ENCODE measurements around the gene MED15. TPM values are rescaled to one million over a fixed set of nuclear protein-coding genes. Genes with fewer than 3 reads are reported as not detected.
A peak's percentile ranks its signal among the peaks of the same experiment; 100 is the strongest.

MED15 gene
- total RNA-seq, 1 donor from 2014 or later: 11.4 TPM

DNA sequence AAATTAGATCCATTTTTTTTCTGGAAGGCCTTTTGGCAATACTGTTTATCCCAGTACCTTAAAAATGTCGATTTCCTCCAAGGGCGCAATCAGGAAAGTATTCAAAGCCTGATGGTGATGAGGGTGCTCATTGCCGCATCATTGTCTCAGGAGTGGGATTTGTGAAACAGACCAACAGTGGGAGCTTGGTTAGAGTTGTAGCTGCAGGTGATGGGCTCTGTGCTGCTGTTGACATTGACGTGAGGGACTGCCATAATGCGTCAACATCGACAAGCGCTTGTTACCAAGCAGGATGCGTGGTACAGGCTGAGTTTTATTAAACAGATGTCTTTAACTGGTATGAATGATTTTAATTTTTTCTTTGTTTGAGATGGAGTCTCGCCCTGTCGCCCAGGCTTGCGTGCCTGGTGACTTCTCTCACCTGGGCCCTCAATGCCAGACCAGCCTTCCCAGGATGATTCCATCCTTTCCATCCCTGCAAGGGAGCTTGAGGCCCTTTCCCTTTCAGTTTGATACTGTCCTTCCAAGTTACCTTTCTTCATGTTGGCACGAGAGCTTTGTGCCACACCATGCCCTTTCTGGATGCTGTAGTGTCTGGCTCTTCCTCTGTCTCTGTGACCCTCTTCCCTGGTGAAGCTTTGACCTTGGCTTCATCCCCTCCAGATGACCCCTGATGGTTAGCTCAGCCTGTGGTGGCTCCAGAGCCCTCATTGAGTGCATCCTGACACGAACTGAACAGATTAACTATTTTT is 10.6 kb downstream of the MED15 start:
- Mint-ChIP-seq H3K36me3 (peaks cover 22% of the 10 kb centered on the region), H3K9me3 (no peaks in the 10 kb centered on the region), H3K4me1 (peaks cover 11% of the 10 kb centered on the region), H3K27ac (peak overlapping the region; percentile 84), H3K27me3 (ENCODE audit: insufficient read depth, low read depth) (no peaks in the 10 kb centered on the region), H3K4me3 (no peak overlapping the region)
- Histone ChIP-seq H2AFZ (replicated peaks) (no peak overlapping the region), H4K20me1 (ENCODE audit: low read depth) (peaks cover 75% of the 10 kb centered on the region), H3K27ac (no peak overlapping the region), H3K4me3 (no peak overlapping the region), H3K4me2 (no peak overlapping the region), H3K27me3 (no peaks in the 10 kb centered on the region), H3K9me3 (ENCODE audit: low read depth) (no peaks in the 10 kb centered on the region), H3K4me1 (no peaks in the 10 kb centered on the region), H3F3A (ENCODE audit: low read depth) (no peaks in the 10 kb centered on the region), H3K36me3 (no peaks in the 10 kb centered on the region), H3K9ac (no peak overlapping the region), H3K79me2 (ENCODE audit: low read depth) (peaks cover 77% of the 10 kb centered on the region)
- no peak for DNase-seq (ENCODE audit: low spot score)
- TF ChIP-seq EZH2 (IDR thresholded peaks at IDR 0.05) (no peak), CTCF (IDR thresholded peaks at IDR 0.05) (no peak), EZH2phosphoT487 (IDR thresholded peaks at IDR 0.05) (no peak)

GRCh38 chr22:20519558-20519957 is 12.1 kb downstream of the MED15 start:
- H3K4me1 Mint-ChIP-seq: peaks cover 15% of the 10 kb centered on the region
- TF ChIP-seq EZH2 (IDR thresholded peaks at IDR 0.05): no peak
- DNase-seq (ENCODE audit: low spot score): no peak
- Histone ChIP-seq H3K27me3 (no peaks in the 10 kb centered on the region), H3K36me3 (no peaks in the 10 kb centered on the region), H3K4me3 (no peak overlapping the region), H3K79me2 (ENCODE audit: low read depth) (peaks cover 75% of the 10 kb centered on the region), H4K20me1 (ENCODE audit: low read depth) (peaks cover 75% of the 10 kb centered on the region), H2AFZ (replicated peaks) (no peak overlapping the region), H3K27ac (no peak overlapping the region), H3K9me3 (ENCODE audit: low read depth) (no peaks in the 10 kb centered on the region), H3K9ac (no peak overlapping the region), H3F3A (ENCODE audit: low read depth) (no peaks in the 10 kb centered on the region), H3K4me2 (no peak overlapping the region), H3K4me1 (no peaks in the 10 kb centered on the region)
- H3K9me3 Mint-ChIP-seq: no peaks in the 10 kb centered on the region
- no peak overlapping the region for H3K4me3 Mint-ChIP-seq
- H3K27ac Mint-ChIP-seq: no peak overlapping the region
- peaks cover 20% of the 10 kb centered on the region for H3K36me3 Mint-ChIP-seq
- peaks cover 2% of the 10 kb centered on the region for H3K27me3 Mint-ChIP-seq (ENCODE audit: insufficient read depth, low read depth)

- Histone ChIP-seq H3K4me1 (no peaks in the 10 kb centered on the region), H3K27ac (no peak overlapping the region), H3K9me3 (ENCODE audit: low read depth) (no peaks in the 10 kb centered on the region), H3K4me2 (no peak overlapping the region), H4K20me1 (ENCODE audit: low read depth) (peaks cover 73% of the 10 kb centered on the region), H3K36me3 (no peaks in the 10 kb centered on the region), H3K9ac (no peak overlapping the region), H3K4me3 (no peak overlapping the region), H3K79me2 (ENCODE audit: low read depth) (peaks cover 75% of the 10 kb centered on the region), H3F3A (ENCODE audit: low read depth) (no peaks in the 10 kb centered on the region), H2AFZ (replicated peaks) (no peak overlapping the region), H3K27me3 (no peaks in the 10 kb centered on the region)
- Mint-ChIP-seq H3K27me3 (ENCODE audit: insufficient read depth, low read depth) (peaks cover 2% of the 10 kb centered on the region), H3K4me3 (no peak overlapping the region), H3K9me3 (no peaks in the 10 kb centered on the region), H3K36me3 (peaks cover 20% of the 10 kb centered on the region), H3K4me1 (peaks cover 15% of the 10 kb centered on the region), H3K27ac (no peak overlapping the region)
- TF ChIP-seq EZH2 (IDR thresholded peaks at IDR 0.05): no peak
- TF ChIP-seq CTCF (IDR thresholded peaks at IDR 0.05): no peak
- no peak for TF ChIP-seq EZH2phosphoT487 (IDR thresholded peaks at IDR 0.05)
- no peak for DNase-seq (ENCODE audit: low spot score)
These were observed 12.7 kb downstream of the MED15 start for GRCh38 chr22:20520093-20520511.

Measured in neural progenitor cell (in vitro differentiated cells).